Right hindlimb (tissue), 1 donor: ENCODE data around the gene FOSL2.

Source experiments
- DNase-seq: peaks from one replicate; pipeline ENCODE4 v3.0.0-alpha.2; 2018

The FOSL2 gene

DNA sequence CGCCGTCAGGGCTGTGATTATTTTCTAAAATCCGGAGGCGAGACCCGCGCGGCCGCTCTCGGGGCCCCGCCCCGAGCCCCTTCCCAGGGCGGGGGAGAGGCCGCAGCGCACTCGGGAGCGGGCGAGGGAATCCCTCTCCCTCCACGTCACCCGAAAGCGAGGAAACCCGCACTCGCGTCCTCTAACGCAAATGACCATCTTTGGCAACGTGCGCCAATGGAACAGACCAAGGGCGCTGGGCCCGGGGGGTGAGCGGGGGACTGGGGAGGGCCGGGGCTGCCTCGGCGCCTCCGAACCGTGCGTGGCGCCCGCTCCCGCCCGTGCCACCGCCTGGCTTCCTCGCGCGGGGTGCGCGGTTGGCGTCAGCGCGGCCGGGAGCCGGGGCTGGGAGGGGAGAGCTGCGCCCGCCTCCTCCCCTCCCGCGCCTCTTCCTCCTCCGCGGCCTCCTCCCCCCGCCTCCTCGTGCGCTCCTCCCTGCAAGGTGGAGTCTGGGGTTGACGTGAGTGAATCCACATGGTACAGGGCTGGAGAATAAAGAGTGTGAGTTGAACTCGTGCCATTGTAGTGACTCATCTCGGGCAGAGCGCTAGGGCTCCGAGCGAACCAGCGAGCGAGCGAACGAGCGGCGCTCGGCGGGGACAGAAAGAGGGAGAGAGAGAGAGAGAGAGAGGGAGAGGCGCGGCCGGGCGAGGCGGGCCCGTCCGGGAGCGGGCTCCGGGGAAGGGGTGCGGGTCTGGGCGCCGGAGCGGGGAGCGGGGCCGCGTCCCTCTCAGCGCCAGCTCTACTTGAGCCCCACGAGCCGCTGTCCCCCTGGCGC lies at the start of gene FOSL2:
FOSL2 (plus strand) TSS at position 562 of the 817 bp plus-strand sequence. CDS start 863 bp downstream, outside the sequence.
- peak; percentile 98 for DNase-seq

DNA sequence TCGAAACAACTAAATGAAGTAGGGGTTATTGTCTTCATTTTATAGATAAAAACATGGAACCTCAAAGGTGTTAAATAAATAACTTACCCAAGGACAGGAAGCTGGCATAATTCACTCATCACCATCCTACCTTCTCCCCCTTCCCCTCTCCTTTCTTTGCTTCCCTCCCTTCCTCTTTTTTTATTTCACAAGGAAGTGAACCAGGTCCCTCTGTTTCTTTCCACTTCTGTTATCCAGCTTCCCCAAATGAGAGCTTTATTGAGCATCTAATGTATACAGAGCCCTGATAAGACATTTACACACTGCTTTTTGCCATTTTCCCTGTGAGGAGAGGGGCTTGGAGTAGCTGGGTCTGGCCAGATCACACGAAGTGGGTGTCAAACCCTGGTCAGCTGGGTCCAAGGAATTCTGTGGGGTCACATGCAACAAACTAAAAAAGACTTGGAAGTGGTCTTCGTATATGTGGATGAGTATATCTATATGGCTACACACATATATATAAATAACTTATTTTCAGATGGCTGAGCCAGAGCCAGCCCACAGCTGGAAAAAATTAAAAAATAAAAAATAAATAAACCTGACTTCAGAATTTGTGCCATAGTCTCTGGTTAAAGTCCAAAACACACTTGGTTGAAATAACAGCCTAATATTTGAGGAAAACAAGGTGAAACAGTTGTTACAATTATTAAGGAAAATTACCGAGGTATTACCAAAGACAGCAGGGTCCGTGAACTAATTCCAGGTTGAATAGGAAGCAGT lies 49.3 kb upstream of the FOSL2 start:
- no peak for DNase-seq

DNA sequence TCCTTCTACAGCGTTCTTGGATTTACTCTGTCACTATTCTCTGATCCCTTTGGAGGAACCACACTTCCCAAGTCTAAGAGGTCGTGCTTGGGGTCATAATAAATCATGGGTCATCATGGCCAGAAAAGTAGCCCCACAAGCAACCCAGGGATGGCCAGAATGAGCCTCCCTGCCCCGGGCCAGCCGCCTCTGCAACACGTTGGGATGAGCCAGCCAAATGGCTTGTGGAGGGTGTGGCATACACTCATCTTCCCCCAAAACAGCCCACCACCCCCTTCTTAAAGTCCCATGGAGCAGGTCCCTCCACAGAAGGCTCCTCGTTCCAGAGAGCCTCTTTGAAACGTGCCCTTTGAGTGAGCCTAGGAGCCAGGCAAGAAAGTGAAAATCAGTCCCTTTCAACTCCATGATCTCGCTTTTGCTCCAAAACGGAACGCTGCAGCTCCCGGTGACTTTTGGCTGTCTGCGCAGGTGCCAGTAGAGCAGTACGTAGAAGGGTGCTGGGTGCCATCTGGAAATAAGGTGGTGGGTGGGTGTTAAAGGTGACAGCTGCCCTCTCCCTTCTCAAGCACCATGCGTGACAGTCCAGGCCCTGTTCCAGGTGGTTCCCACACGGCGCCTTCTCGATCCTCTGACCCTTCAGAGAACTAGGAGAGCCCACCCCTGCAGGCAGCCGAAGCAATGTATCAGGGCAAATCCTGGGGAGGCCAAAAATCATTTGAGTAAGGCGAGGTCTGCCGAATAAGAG lies 48.5 kb upstream of the FOSL2 start:
- DNase-seq: no peak

DNA sequence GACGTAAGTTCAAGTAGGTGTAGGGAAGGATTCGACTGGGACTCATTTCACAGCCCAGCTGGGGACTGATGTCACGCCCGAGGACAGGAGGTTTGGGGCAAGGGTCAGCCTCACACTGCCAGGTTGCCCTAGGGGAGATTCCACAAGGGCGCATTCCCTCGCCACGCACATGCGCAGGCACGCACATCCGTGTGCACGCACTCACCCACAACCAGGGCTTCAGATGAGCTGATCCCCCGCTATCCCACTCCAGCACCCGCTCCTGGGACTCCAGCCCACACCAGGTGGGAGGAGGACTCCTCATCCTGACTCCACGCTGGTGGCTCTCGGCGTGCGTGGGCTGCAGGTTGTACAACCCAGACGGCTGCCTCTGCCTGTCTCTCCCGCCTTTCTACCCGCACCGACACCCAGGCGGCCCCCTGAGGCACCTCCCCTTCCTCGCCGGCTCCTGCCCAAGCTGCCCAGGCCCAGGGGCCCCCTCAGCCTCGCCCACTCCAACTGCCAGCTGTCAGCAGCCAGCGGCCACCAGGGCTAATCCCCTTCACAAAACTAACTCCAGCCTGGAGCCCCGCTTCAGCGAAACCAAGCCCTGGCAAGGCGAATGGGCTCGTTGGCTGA lies 47.8 kb upstream of the FOSL2 start:
- DNase-seq: no peak

DNA sequence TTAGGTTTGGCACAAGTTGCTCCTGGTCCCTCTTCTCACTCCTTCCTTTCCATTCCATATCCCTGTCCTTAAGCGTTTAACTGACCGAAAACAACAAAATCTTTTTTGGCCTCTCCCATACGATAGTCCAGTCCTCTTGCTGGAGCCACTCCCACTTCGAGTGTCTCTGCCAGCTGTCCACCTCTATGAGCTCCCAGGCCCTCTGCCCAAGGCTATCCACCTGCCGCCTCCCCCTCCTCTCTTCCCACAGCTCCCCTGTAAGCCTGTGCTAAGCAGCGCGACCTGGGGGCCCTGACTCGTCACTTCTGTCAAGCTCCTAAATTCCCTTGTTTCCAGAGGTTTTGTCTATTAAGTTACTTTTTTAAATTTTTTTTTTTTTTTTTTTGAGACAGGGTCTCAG lies 47.0 kb upstream of the FOSL2 start:
- no peak for DNase-seq

DNA sequence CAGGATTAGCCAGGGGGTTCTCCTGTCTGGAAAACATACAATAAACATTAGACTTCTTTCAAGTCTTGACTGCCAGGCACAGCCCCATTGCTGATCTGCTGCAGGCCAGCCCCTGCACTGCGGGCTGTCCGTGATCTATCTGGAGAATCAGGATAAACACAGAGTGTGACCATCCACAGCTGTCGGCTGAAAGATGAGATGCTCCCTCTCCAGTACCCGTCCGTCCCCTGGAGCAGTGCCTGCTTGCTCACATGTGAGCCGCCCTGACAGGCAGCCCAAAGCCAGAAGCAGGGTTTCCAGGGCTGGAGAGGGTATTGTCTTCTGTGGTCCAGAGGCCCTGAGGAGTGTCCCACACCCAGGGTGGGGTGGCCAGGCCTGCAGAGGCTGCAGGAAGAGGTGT lies 46.1 kb upstream of the FOSL2 start:
- peak; percentile 85 for DNase-seq

DNA sequence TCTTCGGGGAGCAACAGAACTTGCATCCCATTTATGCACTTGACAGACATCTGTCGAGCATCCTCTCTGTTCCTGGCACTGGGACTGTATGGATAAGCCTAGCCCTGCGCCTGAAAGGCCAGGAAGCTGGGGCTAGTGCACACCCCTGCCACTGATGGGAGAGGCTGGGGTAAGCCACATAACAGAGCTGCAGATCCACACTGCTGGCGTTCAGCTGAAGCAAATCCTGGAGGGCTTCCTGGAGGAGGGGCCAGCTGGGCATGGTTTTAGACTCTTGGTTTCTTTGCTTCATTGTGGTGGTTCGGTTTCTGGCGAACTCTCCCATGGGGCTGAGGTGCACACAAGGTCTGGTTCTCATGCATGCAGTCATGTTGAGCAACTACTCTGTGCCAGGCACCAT lies 45.5 kb upstream of the FOSL2 start:
- DNase-seq: no peak

DNA sequence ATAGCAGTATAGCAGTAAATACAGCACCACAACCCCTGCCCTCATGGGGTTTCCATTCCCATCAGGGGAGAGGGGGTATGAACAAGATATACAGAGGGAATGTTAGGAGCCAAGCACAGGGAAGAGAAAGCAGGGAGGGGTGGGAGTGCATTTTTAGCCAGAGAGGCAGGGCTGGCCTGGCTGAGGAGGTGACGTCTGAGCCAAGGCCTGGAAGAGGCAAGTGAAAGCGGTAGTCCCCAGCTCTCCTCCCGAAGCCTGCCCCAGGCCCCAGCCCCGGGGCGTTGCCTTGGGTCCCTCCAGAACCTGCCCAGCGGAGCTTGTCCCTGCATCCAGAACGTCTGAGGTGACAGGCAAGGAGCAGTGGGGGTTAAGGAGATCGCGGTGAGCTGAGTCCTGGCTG lies 45.1 kb upstream of the FOSL2 start:
- DNase-seq: peak; percentile 18

- peak; percentile 14 for DNase-seq
These were observed 44.5 kb upstream of the FOSL2 start for GRCh38 chr2:28348149-28348567.

DNA sequence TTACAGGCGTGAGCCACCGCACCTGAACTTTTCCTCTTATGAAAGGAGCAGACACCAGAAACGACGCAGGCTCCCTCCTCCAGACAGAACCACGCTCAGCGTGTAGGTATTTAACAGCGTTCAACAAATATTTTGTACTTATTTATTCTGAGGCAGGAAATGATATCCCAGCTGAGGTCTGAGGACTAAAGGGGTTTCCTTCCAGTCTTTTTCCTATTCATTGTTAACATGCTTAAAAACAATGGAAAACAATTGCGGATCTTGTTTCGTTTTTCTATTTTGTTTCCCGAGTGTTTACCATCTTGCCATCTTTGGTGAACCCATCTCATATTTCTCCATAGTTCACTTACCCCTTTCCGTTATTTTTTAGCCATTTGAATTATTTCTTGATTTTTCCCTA lies 43.7 kb upstream of the FOSL2 start:
- peak; percentile 4 for DNase-seq

DNA sequence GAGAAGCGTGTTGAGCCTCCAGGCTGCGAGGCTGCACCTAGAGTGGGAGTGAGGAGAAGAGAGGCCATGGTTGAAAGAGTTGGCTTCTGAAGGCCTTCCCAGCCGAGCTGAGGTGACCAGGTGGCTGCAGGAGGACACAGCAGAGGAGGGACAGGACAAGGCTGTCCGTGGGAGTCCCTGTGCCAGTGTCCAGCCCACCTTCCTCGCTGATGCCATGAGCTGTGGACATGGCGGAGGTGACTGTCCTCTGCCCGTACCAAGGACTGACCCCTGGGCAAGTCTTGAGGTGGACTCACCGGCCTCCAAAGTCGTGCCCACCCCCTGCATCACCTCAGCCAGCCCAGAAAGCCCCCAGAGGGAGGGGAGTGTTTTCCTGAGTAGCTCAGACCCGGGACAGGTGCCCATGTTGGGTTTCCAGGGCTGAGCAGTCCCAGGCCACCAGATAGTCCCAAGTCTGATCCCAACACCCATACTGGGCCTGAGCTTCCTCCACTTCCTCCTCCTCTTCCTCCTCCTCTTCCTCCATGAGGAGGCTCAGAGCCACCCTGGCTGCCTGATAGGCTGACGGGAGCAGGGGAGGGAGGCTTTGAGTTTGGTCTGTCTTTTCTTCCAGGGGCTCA lies 43.0 kb upstream of the FOSL2 start:
- DNase-seq: peak; percentile 11

DNA sequence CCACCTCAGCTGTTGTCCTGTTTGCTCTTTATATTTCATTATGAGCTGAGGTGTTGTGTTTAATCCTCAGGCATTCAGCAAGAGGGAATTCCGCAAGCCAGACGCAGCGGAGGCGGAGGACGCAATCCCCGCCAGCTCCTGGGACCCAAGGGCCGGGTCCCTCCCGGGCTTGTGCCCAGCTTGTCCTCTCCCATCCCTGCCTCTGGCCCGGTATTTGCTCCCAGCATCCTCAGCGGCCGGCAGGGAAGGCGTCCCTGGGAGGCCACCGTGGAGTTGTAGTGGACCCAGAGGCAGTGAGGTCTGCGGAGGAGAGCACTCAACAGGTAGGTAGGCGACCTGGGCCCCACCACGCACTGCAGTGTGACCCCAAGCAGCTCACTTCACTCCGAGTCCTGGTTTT lies 42.5 kb upstream of the FOSL2 start:
- peak; percentile 14 for DNase-seq

- no peak for DNase-seq
These were observed 41.8 kb upstream of the FOSL2 start for GRCh38 chr2:28350791-28351285.

DNA sequence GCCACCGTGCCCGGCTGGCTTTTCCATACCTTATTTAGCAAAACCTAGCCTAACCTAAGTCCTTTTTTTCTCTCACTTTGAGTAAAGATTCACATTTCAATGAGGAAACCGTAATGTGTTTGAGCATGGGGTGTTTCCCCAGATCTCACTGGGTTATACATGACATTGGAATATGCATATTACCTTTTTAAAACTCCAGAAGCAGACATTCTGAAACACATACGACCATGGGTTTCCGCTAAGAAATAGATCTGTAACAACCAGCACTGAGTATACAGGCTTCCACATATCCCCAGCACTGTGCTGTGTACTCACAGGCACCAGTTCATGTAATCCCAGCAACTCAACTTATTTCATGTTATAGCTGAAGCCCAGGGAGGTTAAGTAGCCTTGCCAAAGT lies 41.0 kb upstream of the FOSL2 start:
- no peak for DNase-seq

GRCh38 chr2:28352104-28352503 lies 40.6 kb upstream of the FOSL2 start:
- peak; percentile 36 for DNase-seq

DNA sequence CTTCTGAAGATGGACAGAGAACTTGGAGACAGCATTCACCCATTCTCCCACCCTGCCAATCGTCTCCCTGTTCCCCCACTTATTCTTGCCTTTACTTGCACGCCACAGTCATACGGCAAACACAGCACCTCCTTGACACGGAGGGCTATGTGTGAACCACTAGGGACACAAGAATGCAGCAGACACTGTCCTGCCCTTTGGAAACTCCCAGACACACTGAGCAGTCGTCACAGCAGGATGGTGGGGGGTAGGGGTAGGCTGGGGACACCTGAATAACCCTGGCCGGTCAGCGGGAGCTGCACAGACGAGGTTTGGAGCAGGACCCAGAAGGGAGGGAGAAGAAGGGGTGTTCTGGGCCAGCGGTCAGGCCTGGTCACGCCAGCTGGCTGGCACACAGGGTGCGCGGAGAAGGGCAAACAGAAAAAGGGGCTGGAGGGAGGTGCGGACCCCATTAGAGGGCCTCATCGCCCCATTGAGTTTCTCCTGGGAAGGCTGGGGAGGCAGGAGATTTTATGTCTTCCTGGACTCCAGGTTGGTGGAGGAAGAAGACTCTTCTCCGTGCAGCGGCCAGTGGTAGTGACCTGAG lies 40.0 kb upstream of the FOSL2 start:
- DNase-seq: peak; percentile 19

GRCh38 chr2:28354920-28355520 lies 37.6 kb upstream of the FOSL2 start:
- DNase-seq: no peak

- DNase-seq: no peak
These were observed 37.0 kb upstream of the FOSL2 start for GRCh38 chr2:28355521-28356094.

DNA sequence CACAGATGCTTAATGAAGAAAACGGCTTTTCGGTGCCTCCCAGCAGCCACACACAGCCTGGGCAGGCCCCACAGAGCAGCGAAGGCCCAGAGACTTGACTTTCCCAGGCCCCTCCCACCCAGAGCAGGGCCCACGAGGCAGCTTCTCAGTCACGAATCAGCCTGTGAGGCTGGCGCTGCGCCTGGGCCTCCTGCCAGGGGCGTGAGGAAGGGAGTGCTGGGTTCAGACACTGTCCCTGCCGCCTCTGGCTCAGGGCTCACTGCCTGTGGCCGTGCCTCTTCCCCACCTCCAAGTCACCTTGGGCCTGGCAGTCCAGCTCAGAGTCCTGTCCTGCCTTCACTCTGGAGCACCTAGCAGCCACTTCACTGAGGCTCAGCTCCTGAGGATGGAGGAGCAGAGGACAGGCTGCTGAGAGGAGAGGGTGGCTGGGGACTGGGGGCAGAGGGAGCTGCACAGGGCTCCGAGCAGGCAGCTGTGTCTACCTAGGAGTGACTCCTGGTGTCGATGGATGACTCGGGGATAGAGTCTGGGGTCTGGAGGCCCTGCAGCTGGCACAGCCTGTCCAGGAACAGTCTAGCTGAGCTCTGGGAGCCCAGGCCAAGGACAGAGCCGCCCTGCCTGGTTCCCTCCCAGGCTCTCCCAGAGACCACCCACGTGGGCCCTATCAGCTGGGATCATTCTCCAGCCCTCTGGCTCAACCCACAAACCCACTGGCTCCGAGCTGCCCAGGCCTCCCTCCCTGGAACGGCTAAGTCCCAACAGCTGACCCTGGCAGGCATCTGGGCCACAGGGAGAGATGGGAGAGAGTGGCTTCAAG lies 36.4 kb upstream of the FOSL2 start:
- peak; percentile 93 for DNase-seq

- no peak for DNase-seq
These were observed 35.6 kb upstream of the FOSL2 start for GRCh38 chr2:28357055-28357454.
